ENCODE measurements around the gene MAMDC4.

DNA sequence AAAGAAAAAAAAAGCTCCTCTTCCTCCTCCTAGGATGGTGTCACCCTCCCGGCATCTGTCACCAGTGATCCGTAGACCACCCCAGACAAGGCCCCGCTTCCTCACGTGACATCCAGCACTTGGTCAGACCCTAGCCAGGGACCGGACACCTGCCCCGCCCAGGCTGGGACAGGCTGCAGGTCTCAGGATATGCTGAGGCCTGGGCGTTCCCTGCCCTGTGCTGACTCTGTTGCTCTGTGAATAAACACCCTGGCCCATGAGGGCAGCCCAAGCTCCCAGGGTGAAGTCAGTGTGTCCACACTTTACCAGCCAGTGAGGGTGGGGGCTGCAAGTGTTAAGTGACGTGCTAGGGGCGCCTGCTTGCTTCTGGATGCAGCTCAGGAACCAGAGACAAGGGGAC, 8.4 kb downstream of the MAMDC4 start:
- TF ChIP-seq, protein P1, sequence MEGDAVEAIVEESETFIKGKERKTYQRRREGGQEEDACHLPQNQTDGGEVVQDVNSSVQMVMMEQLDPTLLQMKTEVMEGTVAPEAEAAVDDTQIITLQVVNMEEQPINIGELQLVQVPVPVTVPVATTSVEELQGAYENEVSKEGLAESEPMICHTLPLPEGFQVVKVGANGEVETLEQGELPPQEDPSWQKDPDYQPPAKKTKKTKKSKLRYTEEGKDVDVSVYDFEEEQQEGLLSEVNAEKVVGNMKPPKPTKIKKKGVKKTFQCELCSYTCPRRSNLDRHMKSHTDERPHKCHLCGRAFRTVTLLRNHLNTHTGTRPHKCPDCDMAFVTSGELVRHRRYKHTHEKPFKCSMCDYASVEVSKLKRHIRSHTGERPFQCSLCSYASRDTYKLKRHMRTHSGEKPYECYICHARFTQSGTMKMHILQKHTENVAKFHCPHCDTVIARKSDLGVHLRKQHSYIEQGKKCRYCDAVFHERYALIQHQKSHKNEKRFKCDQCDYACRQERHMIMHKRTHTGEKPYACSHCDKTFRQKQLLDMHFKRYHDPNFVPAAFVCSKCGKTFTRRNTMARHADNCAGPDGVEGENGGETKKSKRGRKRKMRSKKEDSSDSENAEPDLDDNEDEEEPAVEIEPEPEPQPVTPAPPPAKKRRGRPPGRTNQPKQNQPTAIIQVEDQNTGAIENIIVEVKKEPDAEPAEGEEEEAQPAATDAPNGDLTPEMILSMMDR (optimal IDR thresholded peaks at IDR 0.05 in 1 of 3, IDR thresholded peaks at IDR 0.05 in 1 of 3, conservative IDR thresholded peaks at IDR 0.05 in 1 of 3; ENCODE audit: extremely low read depth in 1 of 3, insufficient read depth in 2 of 3, low read length in 3 of 3), result no peak
- no peak for TF ChIP-seq EZH2 (IDR thresholded peaks at IDR 0.05; ENCODE audit: low read length)

Measured in keratinocyte (primary cell).